ENCODE measurements around the gene MACROD2.

The MACROD2 gene

DNA sequence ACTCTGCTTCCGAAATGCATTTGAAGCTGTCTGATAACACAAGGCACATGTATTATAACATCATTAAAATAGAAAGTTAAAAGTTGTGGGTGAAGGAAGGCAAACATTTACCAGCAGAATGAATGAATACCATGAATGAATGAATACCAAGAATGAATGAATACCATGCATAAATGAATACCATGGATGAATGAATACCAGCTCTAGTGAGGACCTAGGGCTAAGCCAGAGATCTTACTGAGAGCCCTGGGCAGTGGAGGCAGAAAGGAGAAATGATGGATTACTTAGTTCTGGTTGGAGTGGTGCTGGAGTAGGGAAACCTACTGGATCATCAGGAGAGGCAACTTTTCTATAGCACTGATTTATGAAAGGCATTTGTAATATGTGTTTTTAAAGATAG, 1579.9 kb downstream of the MACROD2 start:
- no peak for DNase-seq (ENCODE audit: low spot score)
- TF ChIP-seq, protein P1, sequence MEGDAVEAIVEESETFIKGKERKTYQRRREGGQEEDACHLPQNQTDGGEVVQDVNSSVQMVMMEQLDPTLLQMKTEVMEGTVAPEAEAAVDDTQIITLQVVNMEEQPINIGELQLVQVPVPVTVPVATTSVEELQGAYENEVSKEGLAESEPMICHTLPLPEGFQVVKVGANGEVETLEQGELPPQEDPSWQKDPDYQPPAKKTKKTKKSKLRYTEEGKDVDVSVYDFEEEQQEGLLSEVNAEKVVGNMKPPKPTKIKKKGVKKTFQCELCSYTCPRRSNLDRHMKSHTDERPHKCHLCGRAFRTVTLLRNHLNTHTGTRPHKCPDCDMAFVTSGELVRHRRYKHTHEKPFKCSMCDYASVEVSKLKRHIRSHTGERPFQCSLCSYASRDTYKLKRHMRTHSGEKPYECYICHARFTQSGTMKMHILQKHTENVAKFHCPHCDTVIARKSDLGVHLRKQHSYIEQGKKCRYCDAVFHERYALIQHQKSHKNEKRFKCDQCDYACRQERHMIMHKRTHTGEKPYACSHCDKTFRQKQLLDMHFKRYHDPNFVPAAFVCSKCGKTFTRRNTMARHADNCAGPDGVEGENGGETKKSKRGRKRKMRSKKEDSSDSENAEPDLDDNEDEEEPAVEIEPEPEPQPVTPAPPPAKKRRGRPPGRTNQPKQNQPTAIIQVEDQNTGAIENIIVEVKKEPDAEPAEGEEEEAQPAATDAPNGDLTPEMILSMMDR (IDR thresholded peaks at IDR 0.05; ENCODE audit: extremely low read depth, missing control alignments), result no peak

DNA sequence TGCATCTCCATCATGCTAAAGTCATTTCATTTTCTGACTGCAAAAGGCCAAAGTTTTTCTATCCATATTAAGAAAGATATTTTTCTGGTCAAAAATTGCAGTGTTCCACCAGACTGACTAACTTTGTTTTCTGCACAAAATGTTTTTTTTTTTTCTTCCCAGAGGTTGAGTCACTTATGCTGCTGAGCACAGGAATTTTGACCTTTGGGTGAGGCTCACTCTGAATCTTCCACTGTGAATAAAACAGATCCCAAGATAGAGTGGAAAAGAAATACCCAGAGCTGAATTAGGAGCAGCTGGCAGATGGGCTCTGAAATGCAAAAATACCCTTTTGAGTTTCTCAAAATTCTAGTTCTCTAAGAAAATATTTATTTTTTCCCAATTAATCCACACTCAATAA, 1581.1 kb downstream of the MACROD2 start:
- DNase-seq (ENCODE audit: low spot score), result no peak
- TF ChIP-seq, protein P1 (IDR thresholded peaks at IDR 0.05; ENCODE audit: extremely low read depth, missing control alignments), result no peak

DNA sequence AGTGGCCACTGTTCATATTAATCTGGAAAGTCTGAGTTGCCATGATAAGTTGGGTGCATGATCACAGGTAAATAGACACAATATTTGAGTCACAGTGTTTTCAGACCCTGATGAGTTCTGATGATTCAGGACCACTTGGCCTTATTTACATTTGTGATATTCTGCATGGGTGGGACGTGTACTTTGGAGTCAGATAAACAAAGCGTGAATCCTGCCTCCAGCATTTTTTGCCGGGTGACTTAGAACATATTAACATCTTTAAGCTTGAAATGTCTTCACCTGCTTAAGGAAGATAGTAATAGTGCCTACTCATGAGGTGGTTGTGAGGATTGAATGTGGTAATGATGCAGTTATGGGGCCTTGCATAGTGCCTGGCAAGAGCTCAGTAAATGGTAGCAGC, 1582.8 kb downstream of the MACROD2 start:
- TF ChIP-seq, protein P1 (IDR thresholded peaks at IDR 0.05; ENCODE audit: extremely low read depth, missing control alignments), result no peak
- no peak for DNase-seq (ENCODE audit: low spot score)

DNA sequence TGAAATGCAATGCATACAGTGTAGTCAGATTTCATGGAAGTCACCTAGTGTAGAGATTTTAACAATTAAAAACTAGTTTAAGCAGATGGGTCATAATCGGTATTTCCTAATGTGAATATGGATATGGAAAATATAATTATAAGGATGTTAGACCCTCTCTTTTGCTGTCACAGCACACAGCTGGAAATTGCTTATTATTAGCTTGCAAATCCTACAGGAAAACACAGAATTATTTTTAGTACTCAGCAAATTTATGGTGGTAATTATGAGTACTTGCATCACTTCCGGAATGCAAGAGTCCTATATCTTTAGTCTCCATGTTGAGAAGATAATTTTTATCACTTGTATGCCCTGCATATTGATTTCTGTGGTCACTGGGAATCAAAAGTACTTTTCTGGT, 1584.4 kb downstream of the MACROD2 start:
- DNase-seq (ENCODE audit: low spot score), result no peak
- TF ChIP-seq, protein P1 (IDR thresholded peaks at IDR 0.05; ENCODE audit: extremely low read depth, missing control alignments), result no peak

DNA sequence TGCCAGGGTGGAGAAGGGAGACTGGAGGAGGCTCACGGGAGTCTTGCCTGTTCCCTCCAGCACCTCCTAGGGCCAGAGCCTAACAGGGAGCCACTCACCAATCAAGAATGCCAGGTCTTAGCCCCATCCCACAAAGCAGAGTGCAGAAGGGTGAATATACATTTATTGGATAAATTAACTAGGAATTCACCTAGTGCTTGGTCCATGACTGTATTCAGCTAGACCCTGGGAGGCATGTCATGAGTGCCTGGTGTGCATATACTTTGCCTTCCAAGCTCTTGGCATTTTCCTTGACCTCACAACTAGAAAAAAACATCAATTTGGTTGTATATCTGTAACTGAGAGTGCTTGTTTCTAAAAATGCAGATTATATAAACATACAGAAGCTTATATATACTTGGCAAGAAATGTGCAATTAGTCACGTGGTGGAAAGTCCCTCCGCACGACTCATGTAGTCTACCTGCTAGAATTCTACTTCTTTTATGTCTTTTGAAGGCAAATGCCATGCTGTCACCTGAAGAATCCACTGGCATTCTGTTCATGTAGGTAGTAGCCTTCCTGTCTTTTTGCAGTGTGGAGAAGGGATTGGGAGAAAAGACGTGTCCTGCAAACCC, 1586.9 kb downstream of the MACROD2 start:
- no peak for DNase-seq (ENCODE audit: low spot score)
- TF ChIP-seq, protein P1 (IDR thresholded peaks at IDR 0.05; ENCODE audit: extremely low read depth, missing control alignments), result no peak

DNA sequence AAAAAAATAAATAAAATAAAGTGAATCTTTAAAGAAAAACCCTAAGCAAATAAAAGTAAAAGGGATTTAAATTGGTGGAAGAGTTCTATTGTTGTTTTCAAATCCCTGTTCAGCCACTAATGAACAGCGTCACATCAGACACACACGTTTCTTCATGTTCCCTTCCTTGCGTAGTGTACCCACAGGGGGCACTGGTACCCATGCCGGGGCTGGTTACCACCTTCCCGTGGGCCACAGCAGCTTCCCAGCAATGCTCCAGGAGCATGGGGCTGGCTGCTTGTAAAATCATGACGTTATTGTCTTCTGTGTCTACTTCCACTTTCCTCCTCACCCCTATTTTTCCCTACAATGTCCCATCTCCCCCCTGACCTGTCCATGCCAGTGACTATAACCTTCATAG, 1589.2 kb downstream of the MACROD2 start:
- TF ChIP-seq, protein P1 (IDR thresholded peaks at IDR 0.05; ENCODE audit: extremely low read depth, missing control alignments), result no peak

DNA sequence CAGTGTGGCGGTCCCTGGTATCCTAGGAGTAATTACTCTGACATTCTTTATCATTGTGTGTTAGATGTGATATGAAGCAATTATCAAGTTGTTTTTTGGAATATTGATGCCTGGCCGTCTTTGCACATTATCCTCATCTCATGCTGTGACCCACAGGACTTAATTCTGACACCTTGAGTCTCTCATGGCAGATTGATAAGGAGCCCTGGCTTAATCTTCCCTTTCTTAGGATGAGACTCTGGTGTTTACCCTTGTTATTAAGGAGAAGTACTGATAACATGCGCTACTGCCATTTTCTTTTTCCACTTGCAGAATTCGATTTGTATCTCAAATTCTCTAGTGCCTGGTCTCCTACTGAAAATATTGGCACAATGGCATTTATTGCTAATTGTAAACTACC, 1597.8 kb downstream of the MACROD2 start:
- TF ChIP-seq, protein P1 (IDR thresholded peaks at IDR 0.05; ENCODE audit: extremely low read depth, missing control alignments), result no peak
- no peak for DNase-seq (ENCODE audit: low spot score)

More for the DNA sequence above, 1589.2 kb downstream of the MACROD2 start:
- DNase-seq (ENCODE audit: low spot score), result no peak
